ENCODE results near the gene GRAP.

GRAP gene

GRCh38 chr17:19004421-19005136, 42.2 kb downstream of the GRAP start, which contains the start of gene FAM83G:
Gene FAM83G, minus strand, starts transcription at chr17:19004764. Its CDS starts 723 bp downstream, at chr17:19004041.
- peak; percentile 90 for DNase-seq (ENCODE audit: insufficient read length, low spot score)
- peak; percentile 99 for FAIRE-seq

- FAIRE-seq (peak; percentile 66), DNase-seq (ENCODE audit: insufficient read length, low spot score) (peak; percentile 78)
Observed at GRCh38 chr17:19003543-19004420, 43.0 kb downstream of the GRAP start.

GRCh38 chr17:19002805-19003542, 43.8 kb downstream of the GRAP start:
- DNase-seq (ENCODE audit: insufficient read length, low spot score): no peak
- no peak for FAIRE-seq

- no peak for DNase-seq (ENCODE audit: insufficient read length, low spot score)
- no peak for FAIRE-seq
Observed at GRCh38 chr17:19001907-19002590, 44.7 kb downstream of the GRAP start.

- DNase-seq (ENCODE audit: insufficient read length, low spot score) (no peak), FAIRE-seq (peak; percentile 57)
Observed at GRCh38 chr17:19000531-19001325, 46.0 kb downstream of the GRAP start.

- DNase-seq (ENCODE audit: insufficient read length, low spot score) (no peak), FAIRE-seq (no peak)
Observed at GRCh38 chr17:18999911-19000310, 46.8 kb downstream of the GRAP start.

- FAIRE-seq: no peak
Observed at GRCh38 chr17:18999394-18999793, 47.4 kb downstream of the GRAP start.

GRCh38 chr17:18997650-18998196, 49.0 kb downstream of the GRAP start:
- DNase-seq (ENCODE audit: insufficient read length, low spot score) (no peak), FAIRE-seq (peak; percentile 60)

More at GRCh38 chr17:18999394-18999793, 47.4 kb downstream of the GRAP start:
- DNase-seq (ENCODE audit: insufficient read length, low spot score): no peak

GRCh38 chr17:18996458-18996857, 50.3 kb downstream of the GRAP start:
- FAIRE-seq (peak; percentile 69), DNase-seq (ENCODE audit: insufficient read length, low spot score) (no peak)

- no peak for DNase-seq (ENCODE audit: insufficient read length, low spot score)
- no peak for FAIRE-seq
Observed at GRCh38 chr17:18995220-18995619, 51.5 kb downstream of the GRAP start.

GRCh38 chr17:18994631-18995030, 52.1 kb downstream of the GRAP start:
- no peak for DNase-seq (ENCODE audit: insufficient read length, low spot score)
- no peak for FAIRE-seq

- DNase-seq (ENCODE audit: insufficient read length, low spot score) (no peak), FAIRE-seq (peak; percentile 88)
Observed at GRCh38 chr17:18993905-18994526, 52.7 kb downstream of the GRAP start.

GRCh38 chr17:18992454-18993130, 54.2 kb downstream of the GRAP start:
- FAIRE-seq (no peak), DNase-seq (ENCODE audit: insufficient read length, low spot score) (no peak)

GRCh38 chr17:18991531-18992315, 55.0 kb downstream of the GRAP start:
- peak; percentile 26 for FAIRE-seq
- no peak for DNase-seq (ENCODE audit: insufficient read length, low spot score)

- DNase-seq (ENCODE audit: insufficient read length, low spot score): no peak
- FAIRE-seq: no peak
Observed at GRCh38 chr17:18990331-18990730, 56.4 kb downstream of the GRAP start.

- FAIRE-seq: no peak
- DNase-seq (ENCODE audit: insufficient read length, low spot score): no peak
Observed at GRCh38 chr17:18988546-18989173, 58.1 kb downstream of the GRAP start.

All from HTR-8/SVneo (cell line).